A172 (cell line): ENCODE results near the gene CCNT2. TPM values are rescaled to one million over a fixed set of nuclear protein-coding genes. Genes with fewer than 3 reads are reported as not detected.
A peak's percentile ranks its signal among the peaks of the same experiment; 100 is the strongest.
"Not testable (repeated sequence)": the region's sequence is repeated elsewhere in the genome, so short reads cannot be mapped to it uniquely, and the experiment has no call there.

ENCODE experiments used
- DNase-seq: peaks from one replicate; pipeline ENCODE4 v3.0.0-alpha.2; 2015; ENCODE audit warnings: low spot score
- total RNA-seq: library from RNA; depleted of rRNA; stranded (reverse); fragments of >200 nt; shearing (Covaris generic); gene quantifications from 2 replicates; pipeline ENCODE4 v1.2.3, GENCODE V29; 2014

CCNT2 gene
- total RNA-seq, 1 experiment from 2014 or later, result 22.8 TPM

- peak; percentile 29 for DNase-seq
Measured at GRCh38 chr2:134919341-134920210, 954 bp downstream of the CCNT2 start.

- DNase-seq, result no peak
Measured at GRCh38 chr2:134924912-134925311, 6.3 kb downstream of the CCNT2 start.

GRCh38 chr2:134926231-134926931 is 7.8 kb downstream of the CCNT2 start:
- no peak for DNase-seq

GRCh38 chr2:134927195-134927594 is 8.6 kb downstream of the CCNT2 start:
- peak; percentile 9 for DNase-seq

- no peak for DNase-seq
Measured at GRCh38 chr2:134932864-134933526, 14.4 kb downstream of the CCNT2 start.

- DNase-seq, result no peak
Measured at GRCh38 chr2:134933732-134934131, 15.1 kb downstream of the CCNT2 start.

- DNase-seq, result no peak
Measured at GRCh38 chr2:134934150-134934549, 15.5 kb downstream of the CCNT2 start.

- DNase-seq, result no peak
Measured at GRCh38 chr2:134934641-134935040, 16.0 kb downstream of the CCNT2 start.

- no peak for DNase-seq
Measured at GRCh38 chr2:134936691-134937090, 18.1 kb downstream of the CCNT2 start.

GRCh38 chr2:134943540-134943939 is 24.9 kb downstream of the CCNT2 start:
- DNase-seq, result no peak

- no peak for DNase-seq
Measured at GRCh38 chr2:134944975-134945374, 26.4 kb downstream of the CCNT2 start.

GRCh38 chr2:134946073-134946472 is 27.5 kb downstream of the CCNT2 start:
- no peak for DNase-seq

- DNase-seq, result no peak
Measured at GRCh38 chr2:134949981-134950708, 31.5 kb downstream of the CCNT2 start.

- DNase-seq, result no peak
Measured at GRCh38 chr2:134950886-134951285, 32.3 kb downstream of the CCNT2 start.

- no peak for DNase-seq
Measured at GRCh38 chr2:134952608-134953007, 34.0 kb downstream of the CCNT2 start.

GRCh38 chr2:134954065-134954464 is 35.4 kb downstream of the CCNT2 start:
- no peak for DNase-seq

- DNase-seq, result no peak
Measured at GRCh38 chr2:134955744-134956143, 37.1 kb downstream of the CCNT2 start.

- DNase-seq, result no peak
Measured at GRCh38 chr2:134957477-134957876, 38.9 kb downstream of the CCNT2 start.

- DNase-seq, result not testable (repeated sequence)
Measured at GRCh38 chr2:134967166-134967565, 48.5 kb downstream of the CCNT2 start.

GRCh38 chr2:134973241-134974138 is 54.9 kb downstream of the CCNT2 start:
- no peak for DNase-seq
